Choroid plexus epithelial cell (primary cell): ENCODE data around the gene RNF182.

Source experiments
- DNase-seq: peaks from one replicate; pipeline ENCODE4 v3.0.0-alpha.2; 2010; ENCODE audit warnings: low read depth
- H3K4me3 ChIP-seq: 2 replicates; pipeline ENCODE4 v1.5.1; 2011; ENCODE audit warnings: low read depth, mild to moderate bottlenecking, control low read depth, low read length, moderate library complexity
- TF ChIP-seq, protein P1 (sequence below): conservative IDR thresholded peaks from 2 replicates; pipeline ENCODE4 v1.5.1; 2011; ENCODE audit warnings: low read depth, mild to moderate bottlenecking, control low read depth, inconsistent platforms, low read length, moderate library complexity

Gene RNF182

DNA sequence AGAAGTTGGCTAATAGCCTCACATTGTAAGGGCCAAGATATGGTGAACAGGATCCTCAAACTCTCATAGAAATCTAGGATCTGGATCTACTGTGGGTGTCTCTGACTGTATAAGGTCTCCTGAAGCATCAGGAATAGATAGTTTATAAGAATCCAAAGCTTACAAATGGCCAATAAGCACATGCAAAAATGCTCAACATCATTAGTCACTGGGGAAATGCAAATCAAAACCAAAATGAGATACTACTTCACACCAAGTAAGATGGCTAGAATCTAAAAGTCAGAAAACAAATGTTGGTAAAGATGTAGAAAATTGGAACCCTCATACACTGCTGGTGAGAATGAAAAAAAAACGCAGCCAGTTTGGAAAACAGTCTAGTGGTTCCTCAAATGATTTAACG, 14.3 kb upstream of the RNF182 start:
- DNase-seq, result no peak
- no peak overlapping the region for H3K4me3 ChIP-seq
- TF ChIP-seq, protein P1, sequence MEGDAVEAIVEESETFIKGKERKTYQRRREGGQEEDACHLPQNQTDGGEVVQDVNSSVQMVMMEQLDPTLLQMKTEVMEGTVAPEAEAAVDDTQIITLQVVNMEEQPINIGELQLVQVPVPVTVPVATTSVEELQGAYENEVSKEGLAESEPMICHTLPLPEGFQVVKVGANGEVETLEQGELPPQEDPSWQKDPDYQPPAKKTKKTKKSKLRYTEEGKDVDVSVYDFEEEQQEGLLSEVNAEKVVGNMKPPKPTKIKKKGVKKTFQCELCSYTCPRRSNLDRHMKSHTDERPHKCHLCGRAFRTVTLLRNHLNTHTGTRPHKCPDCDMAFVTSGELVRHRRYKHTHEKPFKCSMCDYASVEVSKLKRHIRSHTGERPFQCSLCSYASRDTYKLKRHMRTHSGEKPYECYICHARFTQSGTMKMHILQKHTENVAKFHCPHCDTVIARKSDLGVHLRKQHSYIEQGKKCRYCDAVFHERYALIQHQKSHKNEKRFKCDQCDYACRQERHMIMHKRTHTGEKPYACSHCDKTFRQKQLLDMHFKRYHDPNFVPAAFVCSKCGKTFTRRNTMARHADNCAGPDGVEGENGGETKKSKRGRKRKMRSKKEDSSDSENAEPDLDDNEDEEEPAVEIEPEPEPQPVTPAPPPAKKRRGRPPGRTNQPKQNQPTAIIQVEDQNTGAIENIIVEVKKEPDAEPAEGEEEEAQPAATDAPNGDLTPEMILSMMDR, result no peak

DNA sequence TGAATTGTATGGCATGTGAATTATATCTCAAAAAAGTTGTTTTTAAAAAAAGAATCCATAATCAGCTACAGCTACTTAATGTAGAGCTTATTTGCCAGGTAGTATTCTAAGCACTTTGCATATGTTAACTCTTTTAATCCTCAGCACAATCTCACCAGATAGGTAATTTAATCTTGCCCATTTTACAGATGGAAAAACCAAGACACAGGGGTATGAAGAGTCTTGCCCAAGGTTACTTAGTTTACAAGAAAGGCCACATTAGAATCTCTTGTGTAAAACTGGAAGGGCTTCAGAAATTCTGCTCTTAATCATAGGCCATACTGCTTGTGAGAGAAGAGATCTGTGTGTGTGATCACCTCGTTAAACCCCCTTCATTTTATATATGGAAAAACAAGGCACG, 13.4 kb upstream of the RNF182 start:
- no peak for DNase-seq
- TF ChIP-seq, protein P1, result no peak
- no peak overlapping the region for H3K4me3 ChIP-seq

DNA sequence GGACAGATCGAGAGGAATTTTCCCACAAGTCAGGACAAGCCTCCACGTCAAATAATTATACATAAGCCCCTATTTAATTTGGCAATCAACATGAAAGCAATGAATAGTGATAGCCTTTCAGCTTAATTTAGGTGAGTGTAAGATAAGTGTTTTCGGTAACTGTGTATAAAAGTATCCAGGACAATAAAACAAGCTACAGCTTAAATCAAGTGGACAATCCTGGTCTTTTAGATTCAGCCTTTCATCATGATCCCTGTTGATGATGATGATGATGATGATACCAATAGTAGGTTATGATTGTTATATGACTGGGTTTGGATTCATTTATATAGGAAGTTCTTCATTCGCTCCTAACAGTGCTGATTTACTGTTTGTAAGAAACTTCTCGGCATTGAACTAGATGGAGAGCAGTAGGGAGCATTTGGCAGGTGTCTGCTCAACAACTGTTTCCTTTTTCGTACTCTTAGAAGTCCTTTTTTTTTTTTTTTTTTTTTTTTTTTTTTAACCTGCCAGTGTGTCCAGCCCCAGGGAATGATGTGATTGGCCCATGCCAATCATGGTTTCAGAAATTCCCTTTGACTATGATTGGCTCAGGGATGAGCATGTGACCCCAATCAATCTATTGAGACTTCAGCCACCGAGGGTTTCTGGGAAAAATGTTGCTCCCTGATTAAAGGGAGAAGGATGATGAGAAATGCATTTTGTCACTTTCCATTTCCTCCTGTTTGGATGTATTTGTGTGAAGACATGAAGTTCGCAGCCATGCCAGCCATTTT, 11.3 kb upstream of the RNF182 start:
- TF ChIP-seq, protein P1, result no peak
- H3K4me3 ChIP-seq, result no peak overlapping the region
- DNase-seq, result no peak

DNA sequence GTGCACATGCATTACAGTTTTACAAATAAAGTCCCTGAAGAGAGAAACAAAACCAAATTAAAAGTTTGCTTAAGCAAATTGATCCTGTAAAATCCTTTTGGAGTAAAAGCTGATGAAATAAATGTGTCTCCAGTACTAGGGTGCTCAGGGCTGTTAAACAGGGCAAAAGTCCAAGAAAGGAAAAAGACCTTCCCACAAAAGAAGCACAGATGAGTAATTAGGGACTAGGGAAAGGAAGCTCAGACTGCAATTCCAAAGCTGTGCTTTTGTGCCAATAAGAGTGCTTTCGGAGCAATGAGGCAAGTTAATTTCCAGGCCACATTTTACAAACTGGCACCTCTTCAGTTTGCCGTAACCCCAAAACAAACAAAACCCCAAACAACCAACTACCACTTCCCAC, 10.4 kb upstream of the RNF182 start:
- no peak overlapping the region for H3K4me3 ChIP-seq
- DNase-seq, result no peak
- TF ChIP-seq, protein P1, result no peak

DNA sequence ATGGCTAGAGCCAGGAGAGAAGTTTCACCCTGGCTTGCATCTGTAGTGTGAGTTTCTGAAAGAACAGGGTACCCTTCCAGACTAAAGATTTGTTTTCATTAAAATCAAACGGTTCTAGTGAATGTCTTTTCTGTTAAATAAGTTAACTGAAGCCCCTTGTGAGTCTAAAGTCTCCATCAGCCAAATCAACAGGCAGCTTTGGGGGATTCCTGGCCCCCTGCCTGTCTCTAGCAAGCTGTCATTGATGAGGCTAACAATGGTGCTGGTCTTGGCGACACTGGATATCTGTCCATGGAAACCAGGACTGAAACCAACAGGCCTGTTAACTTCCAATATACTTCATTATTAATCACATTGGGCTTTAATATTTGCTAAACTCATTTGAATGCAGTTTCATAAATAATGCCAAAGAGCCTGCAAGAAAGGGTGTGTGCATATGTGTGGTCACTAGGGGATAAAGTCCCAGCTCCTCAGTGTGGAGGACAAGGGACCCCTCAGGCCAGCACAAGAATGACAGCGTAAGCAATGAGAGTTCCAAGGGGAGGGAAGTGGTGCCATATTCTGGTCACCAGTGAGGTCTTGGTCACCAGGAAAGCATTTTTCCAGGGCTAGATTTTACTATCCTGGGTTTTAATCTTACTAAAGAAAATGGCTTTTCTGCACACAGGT, 9.1 kb upstream of the RNF182 start:
- TF ChIP-seq, protein P1, result no peak
- no peak overlapping the region for H3K4me3 ChIP-seq
- no peak for DNase-seq

DNA sequence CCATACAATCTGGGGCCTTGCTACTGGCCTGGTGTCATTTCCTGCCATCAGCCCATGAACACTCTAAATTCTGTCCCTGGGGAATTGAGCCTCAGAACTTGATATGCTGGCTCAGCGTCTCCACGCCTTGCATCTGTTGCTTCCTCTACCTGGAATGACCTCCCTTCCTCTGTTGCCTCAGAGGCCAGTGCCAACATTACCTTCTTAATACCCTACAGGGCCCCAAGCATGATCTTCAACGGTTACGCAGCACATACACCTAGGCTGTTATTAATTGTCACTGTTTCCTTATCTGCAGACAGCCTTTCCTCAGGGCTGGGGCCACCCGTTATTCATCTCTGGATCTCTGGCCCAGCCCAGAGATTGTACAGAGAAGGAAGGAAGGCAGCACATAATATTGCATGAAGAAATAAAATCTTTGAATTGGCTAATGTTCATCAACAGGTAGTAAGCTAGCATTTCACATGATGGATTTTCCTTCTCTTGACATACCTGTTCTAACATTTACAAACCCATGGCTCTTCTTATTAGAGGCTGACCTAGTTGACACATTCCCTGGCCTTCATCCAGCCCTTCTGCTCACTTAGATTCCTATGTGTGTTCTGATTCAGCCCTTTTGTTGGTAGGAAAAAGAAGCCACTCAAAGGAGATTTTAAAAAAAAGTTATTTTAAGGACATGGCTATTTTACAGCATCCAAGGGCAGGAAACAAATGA, 8.4 kb upstream of the RNF182 start:
- TF ChIP-seq, protein P1, result no peak
- H3K4me3 ChIP-seq, result no peak overlapping the region
- peak; percentile 54 for DNase-seq
